Activated naive CD8-positive, alpha-beta T cell treated with anti-CD3 and anti-CD28 coated beads, Interleukin-2, amount 10 ng/mL, durations not matched to agents 7 days and 5 days (primary cell): ENCODE data around the gene TRIM73. TPM values are rescaled to one million over a fixed set of nuclear protein-coding genes. Genes with fewer than 3 reads are reported as not detected.
"Not testable (repeated sequence)": the region's sequence is repeated elsewhere in the genome, so short reads cannot be mapped to it uniquely, and the experiment has no call there.

ENCODE experiments used
- ATAC-seq: fragments of 150-1000 bp; cut with Tn5 transposase; one replicate; pipeline ENCODE4 v1.10.0; 2021; ENCODE audit warnings: low read depth, moderate library complexity
- POLR2A ChIA-PET: fragments of 350-600 bp; sonication (Branson Sonifier 250); formaldehyde crosslinking; loops from one replicate; lab custom pipeline; 2021; ENCODE audit warnings: antibody characterized with exemption; lab: Charles Lee
- DNase-seq: peaks from one replicate; pipeline ENCODE4 v3.0.0; 2021
- H3K27ac Mint-ChIP-seq: one replicate; pipeline ENCODE4 v1.8.0; 2022; ENCODE audit warnings: mild to moderate bottlenecking, mixed read lengths
- H3K27me3 Mint-ChIP-seq: one replicate; pipeline ENCODE4 v1.8.0; 2022; ENCODE audit warnings: mild to moderate bottlenecking, moderate library complexity, mixed read lengths
- H3K36me3 Mint-ChIP-seq: one replicate; pipeline ENCODE4 v1.8.0; 2021; ENCODE audit warnings: mild to moderate bottlenecking, mixed read lengths
- H3K4me1 Mint-ChIP-seq: one replicate; pipeline ENCODE4 v1.8.0; 2021; ENCODE audit warnings: mixed read lengths
- H3K4me3 Mint-ChIP-seq: one replicate; pipeline ENCODE4 v1.8.0; 2022; ENCODE audit warnings: mild to moderate bottlenecking, moderate library complexity, mixed read lengths
- H3K9me3 Mint-ChIP-seq: one replicate; pipeline ENCODE4 v1.8.0; 2021; ENCODE audit warnings: mixed read lengths
- total RNA-seq, 2 experiments: library from RNA; stranded (reverse); gene quantifications; one replicate each; pipeline ENCODE4 v1.2.3, GENCODE V29; 2021

TRIM73 gene
- 10 to 100 TPM; 18.4 to 18.7 TPM for total RNA-seq

GRCh38 chr7:75395329-75395728 is at the start of gene TRIM73:
TSS of gene TRIM73 (plus strand) at chr7:75395629. CDS start at chr7:75398934, 3,305 bp downstream.
- DNase-seq, H3K9me3 Mint-ChIP-seq, H3K27ac Mint-ChIP-seq, H3K27me3 Mint-ChIP-seq, H3K4me3 Mint-ChIP-seq, H3K4me1 Mint-ChIP-seq, POLR2A ChIA-PET, ATAC-seq, H3K36me3 Mint-ChIP-seq: not testable (repeated sequence)

GRCh38 chr7:75358671-75359541 is 36.5 kb upstream of the TRIM73 start:
- POLR2A ChIA-PET, H3K36me3 Mint-ChIP-seq, H3K9me3 Mint-ChIP-seq, H3K27me3 Mint-ChIP-seq, H3K4me1 Mint-ChIP-seq: not testable (repeated sequence)
- peak; percentile 75 for ATAC-seq
- Mint-ChIP-seq H3K4me3 (peak overlapping the region; percentile 65), H3K27ac (peak overlapping the region; percentile 64)
- DNase-seq = peak; percentile 55

- H3K4me3 Mint-ChIP-seq, DNase-seq, H3K4me1 Mint-ChIP-seq, H3K36me3 Mint-ChIP-seq, H3K9me3 Mint-ChIP-seq, ATAC-seq, H3K27ac Mint-ChIP-seq, H3K27me3 Mint-ChIP-seq, POLR2A ChIA-PET: not testable (repeated sequence)
Observed at GRCh38 chr7:75359542-75359848, 35.9 kb upstream of the TRIM73 start.

- ATAC-seq, H3K4me1 Mint-ChIP-seq, DNase-seq, H3K36me3 Mint-ChIP-seq, H3K9me3 Mint-ChIP-seq, H3K4me3 Mint-ChIP-seq, POLR2A ChIA-PET, H3K27ac Mint-ChIP-seq, H3K27me3 Mint-ChIP-seq: not testable (repeated sequence)
Observed at GRCh38 chr7:75364079-75364478, 31.4 kb upstream of the TRIM73 start.

- H3K36me3 Mint-ChIP-seq, DNase-seq, H3K4me1 Mint-ChIP-seq, H3K9me3 Mint-ChIP-seq, H3K27me3 Mint-ChIP-seq, ATAC-seq, H3K27ac Mint-ChIP-seq, POLR2A ChIA-PET, H3K4me3 Mint-ChIP-seq: not testable (repeated sequence)
Observed at GRCh38 chr7:75366643-75367042, 28.8 kb upstream of the TRIM73 start.

GRCh38 chr7:75367313-75367712 is 28.1 kb upstream of the TRIM73 start:
- H3K27me3 Mint-ChIP-seq, H3K27ac Mint-ChIP-seq, ATAC-seq, DNase-seq, H3K36me3 Mint-ChIP-seq, H3K4me3 Mint-ChIP-seq, H3K9me3 Mint-ChIP-seq, POLR2A ChIA-PET, H3K4me1 Mint-ChIP-seq: not testable (repeated sequence)

GRCh38 chr7:75374144-75374518 is 21.3 kb upstream of the TRIM73 start:
- H3K9me3 Mint-ChIP-seq, H3K4me3 Mint-ChIP-seq, H3K27ac Mint-ChIP-seq, H3K27me3 Mint-ChIP-seq, H3K4me1 Mint-ChIP-seq, POLR2A ChIA-PET, DNase-seq, ATAC-seq, H3K36me3 Mint-ChIP-seq: not testable (repeated sequence)

GRCh38 chr7:75374519-75375317 is 20.7 kb upstream of the TRIM73 start:
- H3K9me3 Mint-ChIP-seq, H3K4me3 Mint-ChIP-seq, H3K27me3 Mint-ChIP-seq, H3K4me1 Mint-ChIP-seq, H3K27ac Mint-ChIP-seq, ATAC-seq, H3K36me3 Mint-ChIP-seq, POLR2A ChIA-PET, DNase-seq: not testable (repeated sequence)

- H3K27ac Mint-ChIP-seq, H3K9me3 Mint-ChIP-seq, ATAC-seq, H3K4me1 Mint-ChIP-seq, H3K4me3 Mint-ChIP-seq, POLR2A ChIA-PET, H3K27me3 Mint-ChIP-seq, H3K36me3 Mint-ChIP-seq, DNase-seq: not testable (repeated sequence)
Observed at GRCh38 chr7:75393194-75393593, 2.2 kb upstream of the TRIM73 start.

- not testable (repeated sequence) for H3K27me3 Mint-ChIP-seq
Observed at GRCh38 chr7:75397865-75398264, 2.4 kb downstream of the TRIM73 start.

GRCh38 chr7:75398771-75399700 is 3.6 kb downstream of the TRIM73 start:
- H3K9me3 Mint-ChIP-seq, H3K36me3 Mint-ChIP-seq, POLR2A ChIA-PET, H3K4me1 Mint-ChIP-seq, H3K27ac Mint-ChIP-seq, H3K27me3 Mint-ChIP-seq, H3K4me3 Mint-ChIP-seq, DNase-seq: not testable (repeated sequence)
- ATAC-seq = peak; percentile 86

More at GRCh38 chr7:75397865-75398264, 2.4 kb downstream of the TRIM73 start:
- H3K4me3 Mint-ChIP-seq, H3K27ac Mint-ChIP-seq, H3K4me1 Mint-ChIP-seq, ATAC-seq, DNase-seq, POLR2A ChIA-PET, H3K9me3 Mint-ChIP-seq, H3K36me3 Mint-ChIP-seq: not testable (repeated sequence)

GRCh38 chr7:75400575-75400974 is 5.1 kb downstream of the TRIM73 start:
- H3K4me1 Mint-ChIP-seq, H3K36me3 Mint-ChIP-seq, H3K4me3 Mint-ChIP-seq, POLR2A ChIA-PET, H3K9me3 Mint-ChIP-seq, DNase-seq, H3K27me3 Mint-ChIP-seq, H3K27ac Mint-ChIP-seq, ATAC-seq: not testable (repeated sequence)
